ENCODE data around the gene AEN. TPM values are rescaled to one million over a fixed set of nuclear protein-coding genes. Genes with fewer than 3 reads are reported as not detected.

Gene AEN
- total RNA-seq, 4 donors from 2014 or later, result 21.6 to 32.8 (median 27.3) TPM

DNA sequence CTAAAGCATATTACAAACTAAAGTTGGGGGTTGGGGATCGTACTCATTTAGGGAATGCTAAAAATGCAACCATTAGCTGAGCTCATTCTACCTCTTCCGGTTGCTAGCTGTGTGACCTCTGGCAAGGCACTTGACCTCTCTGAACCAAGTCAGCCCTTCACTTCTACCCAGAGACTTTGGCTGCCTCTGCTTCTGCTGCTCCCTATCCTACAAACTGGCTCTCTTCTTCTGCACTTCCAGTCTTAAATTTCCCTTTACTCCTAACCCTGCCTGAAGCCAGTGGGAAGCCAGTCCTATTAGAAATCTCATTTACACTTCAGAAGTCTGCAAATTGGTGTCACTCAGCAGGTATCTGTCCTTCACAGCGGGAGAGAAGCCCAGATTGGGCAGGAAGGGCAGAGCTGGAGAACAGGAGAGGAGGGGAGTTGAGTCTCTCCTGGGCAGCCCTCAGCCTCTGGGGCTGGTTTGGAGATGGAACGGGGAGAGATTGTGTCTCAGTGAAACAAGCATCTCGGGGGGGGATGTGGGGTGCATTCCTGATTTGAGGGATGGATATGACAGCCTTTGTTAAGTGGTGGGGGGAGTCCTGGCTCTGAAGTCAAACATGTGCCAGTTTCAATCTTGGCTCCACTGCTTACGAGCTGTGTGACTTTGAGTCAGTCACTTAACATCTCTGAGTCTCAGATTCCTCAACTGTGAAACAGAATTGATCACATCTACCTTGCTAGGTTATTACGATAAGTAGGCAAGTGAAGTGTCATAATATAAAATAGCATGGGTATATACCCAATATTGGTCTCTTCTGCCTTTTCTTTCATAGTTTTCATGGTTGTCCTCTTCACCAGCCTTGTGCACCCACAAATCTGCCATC is 7.8 kb upstream of the AEN start:
- Histone ChIP-seq H3K27me3 (no peaks in the 10 kb centered on the region), H3K4me3 (replicated peaks in 1 of 3) (no peak overlapping the region), H3K27ac (no peak overlapping the region), H3K36me3 (no peaks in the 10 kb centered on the region), H3K9me3 (no peaks in the 10 kb centered on the region), H3K4me1 (no peaks in the 10 kb centered on the region)
- 63 to 78% methylated on average over 7 of the region's 7 CpGs for WGBS, 2 donors
- no peak for DNase-seq
- TF ChIP-seq POLR2A (IDR thresholded peaks at IDR 0.05), result no peak
- TF ChIP-seq, protein P1, sequence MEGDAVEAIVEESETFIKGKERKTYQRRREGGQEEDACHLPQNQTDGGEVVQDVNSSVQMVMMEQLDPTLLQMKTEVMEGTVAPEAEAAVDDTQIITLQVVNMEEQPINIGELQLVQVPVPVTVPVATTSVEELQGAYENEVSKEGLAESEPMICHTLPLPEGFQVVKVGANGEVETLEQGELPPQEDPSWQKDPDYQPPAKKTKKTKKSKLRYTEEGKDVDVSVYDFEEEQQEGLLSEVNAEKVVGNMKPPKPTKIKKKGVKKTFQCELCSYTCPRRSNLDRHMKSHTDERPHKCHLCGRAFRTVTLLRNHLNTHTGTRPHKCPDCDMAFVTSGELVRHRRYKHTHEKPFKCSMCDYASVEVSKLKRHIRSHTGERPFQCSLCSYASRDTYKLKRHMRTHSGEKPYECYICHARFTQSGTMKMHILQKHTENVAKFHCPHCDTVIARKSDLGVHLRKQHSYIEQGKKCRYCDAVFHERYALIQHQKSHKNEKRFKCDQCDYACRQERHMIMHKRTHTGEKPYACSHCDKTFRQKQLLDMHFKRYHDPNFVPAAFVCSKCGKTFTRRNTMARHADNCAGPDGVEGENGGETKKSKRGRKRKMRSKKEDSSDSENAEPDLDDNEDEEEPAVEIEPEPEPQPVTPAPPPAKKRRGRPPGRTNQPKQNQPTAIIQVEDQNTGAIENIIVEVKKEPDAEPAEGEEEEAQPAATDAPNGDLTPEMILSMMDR (IDR thresholded peaks at IDR 0.05), result no peak
- intact Hi-C loops (cut with DNase I), result no loop called here

DNA sequence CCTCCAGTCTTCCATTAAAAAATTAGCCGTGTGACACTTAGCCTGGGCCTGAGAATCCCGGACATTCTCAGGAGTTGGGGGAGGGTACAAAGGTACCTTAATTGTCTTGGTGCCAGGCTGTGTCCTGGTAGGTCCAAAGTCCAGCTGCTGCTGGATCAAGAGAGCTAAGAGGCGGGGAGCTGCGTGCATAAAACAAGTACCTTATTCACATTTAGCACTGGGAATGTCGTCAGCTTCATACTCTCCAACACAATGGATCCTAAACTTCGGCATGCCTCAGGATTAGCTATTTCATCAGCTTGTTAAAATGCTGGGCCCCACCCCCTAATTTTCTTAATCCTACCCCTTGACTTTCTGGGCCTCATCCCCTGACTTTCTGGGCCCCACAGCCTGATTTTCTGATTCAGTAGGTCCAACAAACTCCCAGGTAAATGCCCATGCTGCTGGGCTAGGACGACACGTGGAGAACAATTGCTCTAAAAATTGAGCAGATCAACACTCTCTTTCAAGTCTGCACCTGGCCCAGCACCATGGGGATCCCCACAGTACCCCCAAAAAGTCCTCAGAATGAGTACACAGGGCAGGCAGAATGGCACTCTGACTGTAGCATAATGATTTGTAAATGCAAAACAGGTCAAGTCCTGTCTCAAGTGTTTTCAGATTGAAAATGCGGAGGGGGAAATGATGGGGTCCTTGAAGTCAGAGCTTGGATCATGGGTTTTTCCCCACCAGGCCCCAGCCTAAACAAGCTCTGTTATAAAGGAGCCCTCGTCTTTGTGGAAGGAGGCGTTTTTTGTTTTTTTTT is 5.6 kb upstream of the AEN start:
- Histone ChIP-seq H3K27ac (no peak overlapping the region), H3K4me1 (no peaks in the 10 kb centered on the region), H3K4me3 (replicated peaks in 1 of 3) (no peak overlapping the region), H3K36me3 (no peaks in the 10 kb centered on the region), H3K9me3 (no peaks in the 10 kb centered on the region), H3K27me3 (no peaks in the 10 kb centered on the region)
- no peak for DNase-seq
- WGBS, 2 donors, result 73 to 79% methylated on average over 11 of the region's 11 CpGs
- intact Hi-C loops (cut with DNase I), result loop anchor here (5.0 kb wide), 1 partner anchor 148 kb away; the partner anchor contains the start of genes MRPL46 and MRPS11
- TF ChIP-seq, protein P1 (IDR thresholded peaks at IDR 0.05), result no peak
- TF ChIP-seq POLR2A (IDR thresholded peaks at IDR 0.05), result no peak

DNA sequence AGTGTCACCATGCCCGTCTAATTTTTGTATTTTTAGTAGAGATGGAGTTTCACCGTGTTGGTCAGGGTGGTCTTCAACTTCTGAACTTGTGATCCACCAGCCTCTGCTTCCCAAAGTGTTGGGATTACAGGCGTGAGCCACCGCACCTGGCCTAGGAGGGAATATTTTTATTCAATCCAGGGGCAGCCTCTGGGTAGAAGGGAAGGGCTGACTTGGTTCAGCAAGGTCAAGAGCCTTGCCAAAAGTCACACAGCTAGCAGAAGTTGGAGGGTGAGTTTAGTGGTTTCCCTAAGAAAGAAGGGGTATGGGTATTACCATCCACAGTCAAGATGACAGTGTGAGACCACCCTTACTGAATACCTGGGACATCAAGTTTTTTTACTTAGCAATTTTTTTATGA is 4.9 kb upstream of the AEN start:
- Histone ChIP-seq H3K9me3 (no peaks in the 10 kb centered on the region), H3K36me3 (no peaks in the 10 kb centered on the region), H3K4me1 (no peaks in the 10 kb centered on the region), H3K27me3 (no peaks in the 10 kb centered on the region), H3K4me3 (replicated peaks in 1 of 3) (no peak overlapping the region), H3K27ac (no peak overlapping the region)
- no peak for TF ChIP-seq POLR2A (IDR thresholded peaks at IDR 0.05)
- TF ChIP-seq, protein P1 (IDR thresholded peaks at IDR 0.05), result no peak
- DNase-seq, result no peak
- intact Hi-C loops (cut with DNase I), result loop anchor here (5.0 kb wide), 1 partner anchor 149 kb away; the partner anchor contains the start of genes MRPL46 and MRPS11
- WGBS, 2 donors, result 76 to 83% methylated on average over 4 of the region's 4 CpGs

DNA sequence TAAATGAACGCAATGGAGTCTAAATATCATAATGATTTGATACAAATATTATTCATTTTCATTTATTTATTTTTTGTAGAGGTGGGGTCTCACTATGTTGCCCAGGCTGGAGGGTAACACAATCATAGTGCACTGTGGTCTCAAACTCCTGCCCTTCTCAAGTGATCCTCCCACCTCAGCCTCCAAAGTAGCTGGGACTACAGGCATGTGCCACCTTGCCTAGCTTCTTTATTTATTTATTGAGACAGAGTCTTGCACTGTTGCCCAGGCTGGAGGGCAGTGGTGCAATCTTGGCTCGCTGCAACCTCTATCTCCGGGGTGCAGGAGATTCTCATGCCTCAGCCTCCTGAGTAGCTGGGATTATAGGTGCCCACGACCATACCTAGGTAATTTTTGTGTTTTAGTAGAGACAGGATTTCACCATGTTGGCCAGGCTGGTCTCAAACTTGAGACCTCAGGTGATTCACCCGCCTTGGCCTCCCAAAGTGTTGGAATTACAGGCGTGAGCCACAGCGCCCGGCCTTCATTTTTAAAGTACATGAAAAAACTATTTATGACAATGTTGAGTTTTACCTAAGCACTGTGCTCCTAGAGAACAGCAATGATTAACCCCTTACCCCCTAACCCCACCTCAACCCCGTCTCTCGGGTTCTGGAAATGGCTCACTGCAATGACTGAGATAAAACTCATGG is 4.0 kb upstream of the AEN start:
- Histone ChIP-seq H3K4me1 (peaks cover under 1 to 4% of the 10 kb centered on the region in 2 donors), H3K36me3 (no peaks in the 10 kb centered on the region), H3K27me3 (no peaks in the 10 kb centered on the region), H3K4me3 (replicated peaks in 1 of 3) (no peak overlapping the region), H3K27ac (no peak overlapping the region), H3K9me3 (no peaks in the 10 kb centered on the region)
- DNase-seq, result no peak
- TF ChIP-seq POLR2A (IDR thresholded peaks at IDR 0.05), result no peak
- TF ChIP-seq, protein P1 (IDR thresholded peaks at IDR 0.05), result no peak
- intact Hi-C loops (cut with DNase I), result loop anchor here (5.0 kb wide), 1 partner anchor 150 kb away; the partner anchor contains the start of genes MRPL46 and MRPS11
- WGBS, 2 donors, result 93 to 95% methylated on average over 10 of the region's 10 CpGs

Measured in thyroid gland (tissue), 4 donors.